Measurements from ENCODE around the gene PDF. TPM values are rescaled to one million over a fixed set of nuclear protein-coding genes. Genes with fewer than 3 reads are reported as not detected.

The PDF gene
- total and polyA plus RNA-seq, 2 of the 13 experiments (the other 11 are each of a cell fraction or from before 2014, with no cell fraction given), result 12.4 to 48.8 TPM

DNA sequence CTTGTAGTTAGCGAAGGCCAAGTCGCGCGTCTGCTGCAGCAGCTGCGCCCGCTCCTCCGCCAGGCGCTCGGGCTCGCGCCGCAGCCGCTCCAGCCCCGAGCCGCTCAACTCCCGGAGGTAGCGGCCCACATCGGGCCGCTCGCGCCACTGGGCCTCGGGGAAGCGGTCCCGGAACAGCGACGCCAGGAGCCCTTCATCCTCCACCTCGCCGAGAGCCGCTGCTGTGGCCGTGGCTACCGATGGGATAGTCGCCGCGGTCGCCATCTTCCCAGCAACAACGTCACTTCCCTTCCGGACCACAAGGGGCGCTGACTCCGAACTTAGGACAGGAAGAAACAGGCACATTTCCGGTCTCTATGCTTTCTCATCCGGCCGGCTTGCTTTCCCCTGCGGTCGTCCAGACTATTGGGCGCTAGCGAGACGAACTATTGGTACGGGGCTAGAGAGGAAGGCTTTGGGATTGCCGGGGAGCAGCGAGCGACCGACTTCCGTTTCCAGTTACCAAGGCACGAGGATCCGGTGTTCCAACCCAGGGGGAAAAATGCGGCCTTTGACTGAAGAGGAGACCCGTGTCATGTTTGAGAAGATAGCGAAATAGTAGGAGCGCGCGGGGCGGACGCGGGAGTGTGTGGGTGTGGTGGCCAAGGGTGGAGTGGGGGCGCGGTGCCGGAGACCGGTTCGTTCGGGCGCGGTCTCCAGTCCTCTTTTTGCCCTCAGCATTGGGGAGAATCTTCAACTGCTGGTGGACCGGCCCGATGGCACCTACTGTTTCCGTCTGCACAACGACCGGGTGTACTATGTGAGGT lies 9.1 kb upstream of the PDF start, which contains the start of the genes COG8 and NIP7 (continued):
- TF ChIP-seq, protein P1, sequence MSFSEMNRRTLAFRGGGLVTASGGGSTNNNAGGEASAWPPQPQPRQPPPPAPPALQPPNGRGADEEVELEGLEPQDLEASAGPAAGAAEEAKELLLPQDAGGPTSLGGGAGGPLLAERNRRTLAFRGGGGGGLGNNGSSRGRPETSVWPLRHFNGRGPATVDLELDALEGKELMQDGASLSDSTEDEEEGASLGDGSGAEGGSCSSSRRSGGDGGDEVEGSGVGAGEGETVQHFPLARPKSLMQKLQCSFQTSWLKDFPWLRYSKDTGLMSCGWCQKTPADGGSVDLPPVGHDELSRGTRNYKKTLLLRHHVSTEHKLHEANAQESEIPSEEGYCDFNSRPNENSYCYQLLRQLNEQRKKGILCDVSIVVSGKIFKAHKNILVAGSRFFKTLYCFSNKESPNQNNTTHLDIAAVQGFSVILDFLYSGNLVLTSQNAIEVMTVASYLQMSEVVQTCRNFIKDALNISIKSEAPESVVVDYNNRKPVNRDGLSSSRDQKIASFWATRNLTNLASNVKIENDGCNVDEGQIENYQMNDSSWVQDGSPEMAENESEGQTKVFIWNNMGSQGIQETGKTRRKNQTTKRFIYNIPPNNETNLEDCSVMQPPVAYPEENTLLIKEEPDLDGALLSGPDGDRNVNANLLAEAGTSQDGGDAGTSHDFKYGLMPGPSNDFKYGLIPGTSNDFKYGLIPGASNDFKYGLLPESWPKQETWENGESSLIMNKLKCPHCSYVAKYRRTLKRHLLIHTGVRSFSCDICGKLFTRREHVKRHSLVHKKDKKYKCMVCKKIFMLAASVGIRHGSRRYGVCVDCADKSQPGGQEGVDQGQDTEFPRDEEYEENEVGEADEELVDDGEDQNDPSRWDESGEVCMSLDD (CRISPR knock-in tag; IDR thresholded peaks at IDR 0.05; ENCODE audit: borderline replicate concordance), result no peak; the same call in 1 of the 2 replicates
- TF ChIP-seq ZNF282 (IDR thresholded peaks at IDR 0.05; ENCODE audit: partially characterized antibody) (no peak), ZNF263 (CRISPR knock-in tag; IDR thresholded peaks at IDR 0.05) (peak; percentile 18; the same call in 1 of the 2 replicates), BORCS8-MEF2B (CRISPR knock-in tag; IDR thresholded peaks at IDR 0.05) (peak; percentile 29; the same call in 1 of the 2 replicates), ZNF496 (CRISPR knock-in tag; IDR thresholded peaks at IDR 0.05; ENCODE audit: insufficient replicate concordance) (no peak), ZNF326 (CRISPR knock-in tag; IDR thresholded peaks at IDR 0.05; ENCODE audit: borderline replicate concordance) (no peak), SRSF9 (IDR thresholded peaks at IDR 0.05; ENCODE audit: borderline replicate concordance, insufficient read depth, low read depth, low read length, poor library complexity, severe bottlenecking) (no peak), MTF1 (CRISPR knock-in tag; IDR thresholded peaks at IDR 0.05) (peak; percentile 64), ZNF557 (CRISPR knock-in tag; IDR thresholded peaks at IDR 0.05) (peak; percentile 93; the same call in 1 of the 2 replicates), ZNF775 (CRISPR knock-in tag; IDR thresholded peaks at IDR 0.05; ENCODE audit: borderline replicate concordance) (peak; percentile 93; the same call in 1 of the 2 replicates), ELF1 (CRISPR knock-in tag; IDR thresholded peaks at IDR 0.05) (peak; percentile 96), CCAR2 (optimal IDR thresholded peaks at IDR 0.05; ENCODE audit: low read depth, low read length) (no peak)
- TF ChIP-seq, protein P2, sequence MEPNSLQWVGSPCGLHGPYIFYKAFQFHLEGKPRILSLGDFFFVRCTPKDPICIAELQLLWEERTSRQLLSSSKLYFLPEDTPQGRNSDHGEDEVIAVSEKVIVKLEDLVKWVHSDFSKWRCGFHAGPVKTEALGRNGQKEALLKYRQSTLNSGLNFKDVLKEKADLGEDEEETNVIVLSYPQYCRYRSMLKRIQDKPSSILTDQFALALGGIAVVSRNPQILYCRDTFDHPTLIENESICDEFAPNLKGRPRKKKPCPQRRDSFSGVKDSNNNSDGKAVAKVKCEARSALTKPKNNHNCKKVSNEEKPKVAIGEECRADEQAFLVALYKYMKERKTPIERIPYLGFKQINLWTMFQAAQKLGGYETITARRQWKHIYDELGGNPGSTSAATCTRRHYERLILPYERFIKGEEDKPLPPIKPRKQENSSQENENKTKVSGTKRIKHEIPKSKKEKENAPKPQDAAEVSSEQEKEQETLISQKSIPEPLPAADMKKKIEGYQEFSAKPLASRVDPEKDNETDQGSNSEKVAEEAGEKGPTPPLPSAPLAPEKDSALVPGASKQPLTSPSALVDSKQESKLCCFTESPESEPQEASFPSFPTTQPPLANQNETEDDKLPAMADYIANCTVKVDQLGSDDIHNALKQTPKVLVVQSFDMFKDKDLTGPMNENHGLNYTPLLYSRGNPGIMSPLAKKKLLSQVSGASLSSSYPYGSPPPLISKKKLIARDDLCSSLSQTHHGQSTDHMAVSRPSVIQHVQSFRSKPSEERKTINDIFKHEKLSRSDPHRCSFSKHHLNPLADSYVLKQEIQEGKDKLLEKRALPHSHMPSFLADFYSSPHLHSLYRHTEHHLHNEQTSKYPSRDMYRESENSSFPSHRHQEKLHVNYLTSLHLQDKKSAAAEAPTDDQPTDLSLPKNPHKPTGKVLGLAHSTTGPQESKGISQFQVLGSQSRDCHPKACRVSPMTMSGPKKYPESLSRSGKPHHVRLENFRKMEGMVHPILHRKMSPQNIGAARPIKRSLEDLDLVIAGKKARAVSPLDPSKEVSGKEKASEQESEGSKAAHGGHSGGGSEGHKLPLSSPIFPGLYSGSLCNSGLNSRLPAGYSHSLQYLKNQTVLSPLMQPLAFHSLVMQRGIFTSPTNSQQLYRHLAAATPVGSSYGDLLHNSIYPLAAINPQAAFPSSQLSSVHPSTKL (CRISPR knock-in tag; IDR thresholded peaks at IDR 0.05), result peak; percentile 70; the same call in 1 of the 2 replicates
- TF ChIP-seq, protein P3, sequence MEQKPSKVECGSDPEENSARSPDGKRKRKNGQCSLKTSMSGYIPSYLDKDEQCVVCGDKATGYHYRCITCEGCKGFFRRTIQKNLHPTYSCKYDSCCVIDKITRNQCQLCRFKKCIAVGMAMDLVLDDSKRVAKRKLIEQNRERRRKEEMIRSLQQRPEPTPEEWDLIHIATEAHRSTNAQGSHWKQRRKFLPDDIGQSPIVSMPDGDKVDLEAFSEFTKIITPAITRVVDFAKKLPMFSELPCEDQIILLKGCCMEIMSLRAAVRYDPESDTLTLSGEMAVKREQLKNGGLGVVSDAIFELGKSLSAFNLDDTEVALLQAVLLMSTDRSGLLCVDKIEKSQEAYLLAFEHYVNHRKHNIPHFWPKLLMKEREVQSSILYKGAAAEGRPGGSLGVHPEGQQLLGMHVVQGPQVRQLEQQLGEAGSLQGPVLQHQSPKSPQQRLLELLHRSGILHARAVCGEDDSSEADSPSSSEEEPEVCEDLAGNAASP (CRISPR knock-in tag; IDR thresholded peaks at IDR 0.05; ENCODE audit: borderline replicate concordance), result peak; percentile 48
- TF ChIP-seq, protein P4, sequence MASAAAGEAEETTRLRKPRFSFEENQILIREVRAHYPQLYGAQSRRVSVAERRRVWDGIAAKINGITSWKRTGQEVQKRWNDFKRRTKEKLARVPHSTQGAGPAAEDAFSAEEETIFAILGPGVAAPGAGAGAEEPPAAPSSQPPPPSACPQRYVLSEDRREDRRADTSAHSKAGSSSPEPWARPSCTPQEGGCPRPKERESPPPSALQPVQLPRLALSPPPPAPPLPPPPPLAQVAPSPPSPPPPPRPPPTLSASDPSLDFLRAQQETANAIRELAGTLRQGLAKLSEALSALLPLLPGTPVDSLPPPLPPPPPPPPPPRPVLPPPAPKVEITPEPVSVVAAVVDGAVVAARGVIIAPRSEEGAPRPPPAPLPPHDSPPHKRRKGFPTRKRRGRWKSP (CRISPR knock-in tag; IDR thresholded peaks at IDR 0.05), result peak; percentile 41
- TF ChIP-seq, protein P5, sequence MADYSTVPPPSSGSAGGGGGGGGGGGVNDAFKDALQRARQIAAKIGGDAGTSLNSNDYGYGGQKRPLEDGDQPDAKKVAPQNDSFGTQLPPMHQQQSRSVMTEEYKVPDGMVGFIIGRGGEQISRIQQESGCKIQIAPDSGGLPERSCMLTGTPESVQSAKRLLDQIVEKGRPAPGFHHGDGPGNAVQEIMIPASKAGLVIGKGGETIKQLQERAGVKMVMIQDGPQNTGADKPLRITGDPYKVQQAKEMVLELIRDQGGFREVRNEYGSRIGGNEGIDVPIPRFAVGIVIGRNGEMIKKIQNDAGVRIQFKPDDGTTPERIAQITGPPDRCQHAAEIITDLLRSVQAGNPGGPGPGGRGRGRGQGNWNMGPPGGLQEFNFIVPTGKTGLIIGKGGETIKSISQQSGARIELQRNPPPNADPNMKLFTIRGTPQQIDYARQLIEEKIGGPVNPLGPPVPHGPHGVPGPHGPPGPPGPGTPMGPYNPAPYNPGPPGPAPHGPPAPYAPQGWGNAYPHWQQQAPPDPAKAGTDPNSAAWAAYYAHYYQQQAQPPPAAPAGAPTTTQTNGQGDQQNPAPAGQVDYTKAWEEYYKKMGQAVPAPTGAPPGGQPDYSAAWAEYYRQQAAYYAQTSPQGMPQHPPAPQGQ (CRISPR knock-in tag; IDR thresholded peaks at IDR 0.05; ENCODE audit: borderline replicate concordance), result peak; percentile 35; the same call in 1 of the 2 replicates
